Measurements from ENCODE around the gene SMURF2.

- TF ChIP-seq CTCF (IDR thresholded peaks at IDR 0.05) (no peak), POLR2A (IDR thresholded peaks at IDR 0.05) (no peak), EP300 (IDR thresholded peaks at IDR 0.05) (no peak)
Measured at GRCh38 chr17:64546716-64547115, 115.4 kb downstream of the SMURF2 start.

Measured in ovary (tissue), 3 donors.